Psoas muscle (tissue), 8 donors: ENCODE measurements around the gene COL17A1. TPM values are rescaled to one million over a fixed set of nuclear protein-coding genes. Genes with fewer than 3 reads are reported as not detected.
A peak's percentile ranks its signal among the peaks of the same experiment; 100 is the strongest.

Experiments
- ATAC-seq, 4 donors: fragments of 200-7000 bp; cut with Tn5 transposase; one replicate each; pipeline ENCODE4 v1.9.1; 2020; ENCODE audit warnings: moderate library complexity in 3 of 4, mild to moderate bottlenecking in 2 of 4
- DNase-seq, 2 donors: peaks; one replicate each; pipeline ENCODE4 v3.0.0-alpha.2; 2020
- H3K27ac ChIP-seq: fragments of 200-600 bp; one replicate; pipeline ENCODE4 v1.8.0; 2022
- H3K27me3 ChIP-seq, 3 donors: fragments of 200-600 bp in 1 of 3; one replicate each; pipeline versions ENCODE4 v1.6.1 to v1.8.0; 2013 to 2022; ENCODE audit warnings: low read length in 2 of 3, mild to moderate bottlenecking in 2 of 3, moderate library complexity in 1 of 3; ENCODE audit not compliant: insufficient read depth in 3 of 3
- H3K36me3 ChIP-seq, 2 donors: fragments of 200-600 bp in 1 of 2; one replicate each; pipeline versions ENCODE4 v1.6.1 to v1.8.0; 2013 to 2022; ENCODE audit warnings: low read depth in 1 of 2, mild to moderate bottlenecking in 1 of 2, moderate library complexity in 1 of 2; ENCODE audit not compliant: insufficient read depth in 1 of 2
- H3K4me1 ChIP-seq: fragments of 200-600 bp; one replicate; pipeline ENCODE4 v1.8.0; 2022
- H3K4me3 ChIP-seq: fragments of 200-600 bp; one replicate; pipeline ENCODE4 v1.8.0; 2022; ENCODE audit warnings: mild to moderate bottlenecking
- H3K9me3 ChIP-seq: fragments of 200-600 bp; one replicate; pipeline ENCODE4 v1.8.0; 2022
- WGBS, 3 donors: extraction: QIAGEN DNeasy Blood & Tissue Kit; methylation state at CpG; one replicate each; pipeline versions ENCODE4 v1.1.6 to v1.1.7; 2013; 5-methylcytosine and 5-hydroxymethylcytosine counted together
- intact Hi-C, 2 donors: fragments of 100-400 bp; cut with DNase I; formaldehyde crosslinking; loops; one replicate each; pipeline versions ENCODE4 v1.11.0 to v1.14.2; 2022
- polyA plus RNA-seq, 3 donors: library from polyadenylated mRNA; stranded (reverse); fragments of 200-250 nt; gene quantifications; one replicate each; pipeline ENCODE4 v1.2.3, GENCODE V29; 2013
- total RNA-seq, 4 donors: library from RNA; stranded (reverse); fragmentation: NEBNext Ultra II Directional in 2 of 4; extraction: Animal tissue kit (Norgen Biotek cat#: 25700) in 2 of 4; gene quantifications; one replicate each; pipeline versions ENCODE4 v1.2.1 to v1.2.4, GENCODE V29; 2021 to 2023
- TF ChIP-seq, protein P1 (sequence below): fragments of 200-600 bp; IDR thresholded peaks from one replicate; pipeline ENCODE4 v1.8.0; 2022; ENCODE audit warnings: antibody characterized with exemption
- donor health status: healthy with polysubstance abuse.
- donor health status: DM: no; HTN: no; CAD: no; lungs with moderate emphysema.
- donor health status: Bipolar disorder and iron deficiency.
- donor health status: healthy.
- donor health status: DM: yes; HTN: yes; CAD: no.
- donor health status: DM: no; HTN: no; CAD: no.
- donor health status: DM: no; HTN: no; CAD: no.
- donor health status: DM: yes; HTN: yes; CAD: no.

COL17A1 gene
- total and polyA plus RNA-seq, 7 donors = 0.01 to 0.18 (median 0.06) TPM; not detected in 3

DNA sequence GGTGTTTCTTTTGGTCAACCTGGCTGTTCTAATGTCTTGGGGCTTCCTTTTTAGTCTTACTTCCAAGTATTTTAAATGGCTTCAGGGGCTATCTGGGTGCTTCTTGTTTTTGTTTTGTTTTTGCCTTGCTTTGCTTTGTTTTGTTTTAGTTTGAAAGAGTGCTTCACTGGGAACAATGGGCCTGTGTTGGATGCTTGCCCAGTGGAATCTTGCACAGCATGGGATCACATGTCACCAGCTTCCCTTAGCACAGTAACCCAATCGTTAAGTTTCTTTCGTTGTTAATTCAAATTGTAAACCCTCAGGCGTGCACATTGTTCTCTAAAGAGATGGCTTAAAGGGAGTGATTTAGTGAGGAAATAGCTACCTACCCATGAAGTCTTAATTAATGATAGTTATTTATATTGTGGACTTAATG lies 8.9 kb downstream of the COL17A1 start:
- H3K9me3 ChIP-seq = no peaks in the 10 kb centered on the region
- H3K27me3 ChIP-seq = peaks cover 0 to 5% (median under 1%) of the 10 kb centered on the region in 3 donors
- no peaks in the 10 kb centered on the region for H3K36me3 ChIP-seq
- WGBS, 3 donors = 13 to 17% (median 14%) methylated on average over 3 of the region's 3 CpGs
- no peak overlapping the region for H3K4me3 ChIP-seq
- DNase-seq (peak in 1 of 2 donors; percentile 28), ATAC-seq (peak in 2 of 4 donors; percentile 40 to 43)
- TF ChIP-seq, protein P1, sequence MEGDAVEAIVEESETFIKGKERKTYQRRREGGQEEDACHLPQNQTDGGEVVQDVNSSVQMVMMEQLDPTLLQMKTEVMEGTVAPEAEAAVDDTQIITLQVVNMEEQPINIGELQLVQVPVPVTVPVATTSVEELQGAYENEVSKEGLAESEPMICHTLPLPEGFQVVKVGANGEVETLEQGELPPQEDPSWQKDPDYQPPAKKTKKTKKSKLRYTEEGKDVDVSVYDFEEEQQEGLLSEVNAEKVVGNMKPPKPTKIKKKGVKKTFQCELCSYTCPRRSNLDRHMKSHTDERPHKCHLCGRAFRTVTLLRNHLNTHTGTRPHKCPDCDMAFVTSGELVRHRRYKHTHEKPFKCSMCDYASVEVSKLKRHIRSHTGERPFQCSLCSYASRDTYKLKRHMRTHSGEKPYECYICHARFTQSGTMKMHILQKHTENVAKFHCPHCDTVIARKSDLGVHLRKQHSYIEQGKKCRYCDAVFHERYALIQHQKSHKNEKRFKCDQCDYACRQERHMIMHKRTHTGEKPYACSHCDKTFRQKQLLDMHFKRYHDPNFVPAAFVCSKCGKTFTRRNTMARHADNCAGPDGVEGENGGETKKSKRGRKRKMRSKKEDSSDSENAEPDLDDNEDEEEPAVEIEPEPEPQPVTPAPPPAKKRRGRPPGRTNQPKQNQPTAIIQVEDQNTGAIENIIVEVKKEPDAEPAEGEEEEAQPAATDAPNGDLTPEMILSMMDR = no peak
- intact Hi-C loops = no loop called here
- no peak overlapping the region for H3K27ac ChIP-seq
- no peaks in the 10 kb centered on the region for H3K4me1 ChIP-seq

DNA sequence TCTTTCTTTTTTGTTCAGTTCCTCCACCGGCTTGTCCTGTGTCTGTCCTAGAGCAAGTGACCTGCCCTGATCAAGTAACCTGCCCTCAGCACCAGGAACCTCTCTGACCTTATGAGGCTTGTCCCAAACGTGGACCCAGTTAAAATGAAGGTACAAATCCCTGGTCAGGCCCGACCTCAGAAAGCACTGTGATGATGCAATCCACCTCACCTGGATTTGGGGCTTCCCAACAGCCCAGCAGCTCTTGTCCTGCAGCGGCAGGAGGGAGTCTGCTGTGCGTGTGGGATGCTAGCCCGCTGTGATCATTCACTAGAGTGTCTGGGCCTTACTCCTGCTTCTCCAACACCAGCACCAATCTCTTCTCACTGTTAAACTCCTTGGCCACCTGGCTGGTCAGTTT lies 11.2 kb downstream of the COL17A1 start:
- Histone ChIP-seq H3K27me3 (peaks cover 0 to 5% (median 3%) of the 10 kb centered on the region in 3 donors), H3K9me3 (no peaks in the 10 kb centered on the region), H3K4me3 (no peak overlapping the region), H3K36me3 (no peaks in the 10 kb centered on the region), H3K4me1 (no peaks in the 10 kb centered on the region), H3K27ac (no peak overlapping the region)
- DNase-seq = no peak
- WGBS, 3 donors = 82 to 84% (median 84%) methylated on average over 6 of the region's 6 CpGs
- ATAC-seq = no peak
- TF ChIP-seq, protein P1 = no peak
- intact Hi-C loops = no loop called here

DNA sequence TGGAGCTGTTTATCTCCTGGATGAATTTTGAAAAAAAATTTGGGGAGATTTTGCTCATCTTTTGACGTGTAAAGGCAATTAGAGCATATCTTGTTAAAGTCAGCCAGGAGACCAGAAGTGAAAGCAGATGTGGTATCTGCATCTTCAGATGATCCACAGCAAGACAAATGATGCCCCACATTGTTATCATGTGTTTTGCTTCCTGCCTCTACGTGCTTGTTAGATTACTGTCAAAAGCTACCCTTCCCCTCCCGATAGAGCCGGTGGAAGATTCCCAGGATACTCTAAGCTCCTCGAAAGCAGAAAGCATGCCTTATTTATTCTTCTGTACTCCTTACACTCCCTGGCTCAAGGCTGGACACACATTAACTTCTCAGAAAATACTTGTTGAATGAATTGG lies 12.9 kb downstream of the COL17A1 start:
- TF ChIP-seq, protein P1 = no peak
- DNase-seq = no peak
- intact Hi-C loops = no loop called here
- Histone ChIP-seq H3K4me3 (no peak overlapping the region), H3K27me3 (peaks cover 0 to 5% (median 3%) of the 10 kb centered on the region in 3 donors), H3K27ac (no peak overlapping the region), H3K9me3 (no peaks in the 10 kb centered on the region), H3K36me3 (no peaks in the 10 kb centered on the region), H3K4me1 (no peaks in the 10 kb centered on the region)
- 62 to 75% (median 72%) methylated on average over 5 of the region's 5 CpGs for WGBS, 3 donors
- ATAC-seq = no peak

DNA sequence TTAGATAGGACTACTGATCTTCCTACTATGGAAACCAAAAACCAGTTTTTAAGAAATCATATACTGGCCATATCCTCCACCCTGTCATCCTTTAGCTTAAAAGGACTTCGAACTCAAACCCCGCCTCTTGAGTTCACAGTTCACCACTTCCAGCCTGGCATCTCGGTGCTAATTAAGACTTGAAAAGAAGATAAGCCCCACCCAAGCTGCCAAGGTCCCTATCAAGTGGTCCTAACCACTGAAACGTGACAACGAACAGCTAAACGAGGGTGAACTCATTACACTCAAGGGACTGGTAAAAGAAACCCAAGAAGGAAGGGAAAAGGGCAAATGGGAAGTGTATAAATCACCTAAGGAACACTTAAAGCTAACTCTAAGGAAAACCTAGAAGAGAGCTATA lies 16.1 kb downstream of the COL17A1 start:
- Histone ChIP-seq H3K27ac (no peak overlapping the region), H3K4me3 (no peak overlapping the region), H3K27me3 (peaks cover 0 to 5% (median 3%) of the 10 kb centered on the region in 3 donors), H3K36me3 (no peaks in the 10 kb centered on the region), H3K4me1 (no peaks in the 10 kb centered on the region), H3K9me3 (no peaks in the 10 kb centered on the region)
- TF ChIP-seq, protein P1 = no peak
- intact Hi-C loops = no loop called here
- DNase-seq (no peak), ATAC-seq (no peak)
- WGBS, 3 donors = 37 to 38% (median 38%) methylated on average over 6 of the region's 6 CpGs

DNA sequence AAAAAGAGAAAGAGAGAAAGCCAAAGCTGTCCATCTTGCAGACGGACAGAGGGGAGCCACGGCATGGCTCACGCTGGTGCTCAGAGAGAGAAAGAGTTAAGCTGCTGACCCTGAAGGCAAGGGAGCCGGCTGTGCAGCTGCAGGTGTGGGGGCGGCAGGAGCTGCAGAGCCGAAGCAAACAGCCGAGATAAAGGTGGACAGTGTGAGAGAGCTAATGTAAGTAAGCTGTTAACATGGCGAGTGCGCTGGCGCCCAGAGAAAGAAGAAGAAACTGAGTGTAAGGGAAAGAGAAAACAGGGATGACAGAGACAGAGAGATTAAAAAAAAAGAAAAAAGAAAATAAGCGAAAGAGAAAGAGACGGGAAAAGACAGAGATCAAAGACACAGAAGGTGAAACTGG lies 18.2 kb downstream of the COL17A1 start:
- no peaks in the 10 kb centered on the region for H3K9me3 ChIP-seq
- no peak for ATAC-seq
- H3K36me3 ChIP-seq = no peaks in the 10 kb centered on the region
- TF ChIP-seq, protein P1 = no peak
- H3K27ac ChIP-seq = no peak overlapping the region
- H3K4me3 ChIP-seq = no peak overlapping the region
- peaks cover 0 to 5% (median 3%) of the 10 kb centered on the region in 3 donors for H3K27me3 ChIP-seq
- no peak for DNase-seq
- WGBS, 3 donors = 53 to 61% (median 56%) methylated on average over 12 of the region's 12 CpGs
- intact Hi-C loops = no loop called here
- no peaks in the 10 kb centered on the region for H3K4me1 ChIP-seq
